EL (cell line): Measurements from ENCODE around the gene DNAH14.
"Not testable (repeated sequence)": the region's sequence is repeated elsewhere in the genome, so short reads cannot be mapped to it uniquely, and the experiment has no call there.

Experiments used
- DNase-seq: peaks from one replicate; pipeline ENCODE4 v3.0.0-alpha.2; 2016

Gene DNAH14

GRCh38 chr1:225004396-225004795, 74.9 kb downstream of the DNAH14 start:
- no peak for DNase-seq

DNA sequence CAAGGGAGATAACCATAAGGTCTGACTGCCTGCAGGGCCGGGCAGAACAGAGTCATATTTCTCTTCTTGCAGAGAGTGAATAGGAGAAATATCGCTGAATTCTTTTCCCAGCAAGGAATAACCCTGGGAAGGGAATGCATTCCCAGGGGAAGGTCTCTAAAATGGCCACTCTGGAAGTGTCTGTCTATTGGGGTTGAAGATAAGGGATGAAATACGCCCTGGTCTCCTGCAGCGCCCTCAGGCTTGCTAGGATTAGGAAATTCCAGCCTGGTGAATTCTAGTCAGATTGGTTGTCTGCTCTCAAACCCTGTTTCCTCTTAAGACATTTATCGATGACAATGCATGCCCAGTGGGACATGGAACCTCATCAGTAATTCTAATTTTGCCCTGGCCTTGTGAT, 76.9 kb downstream of the DNAH14 start:
- DNase-seq: not testable (repeated sequence)

DNA sequence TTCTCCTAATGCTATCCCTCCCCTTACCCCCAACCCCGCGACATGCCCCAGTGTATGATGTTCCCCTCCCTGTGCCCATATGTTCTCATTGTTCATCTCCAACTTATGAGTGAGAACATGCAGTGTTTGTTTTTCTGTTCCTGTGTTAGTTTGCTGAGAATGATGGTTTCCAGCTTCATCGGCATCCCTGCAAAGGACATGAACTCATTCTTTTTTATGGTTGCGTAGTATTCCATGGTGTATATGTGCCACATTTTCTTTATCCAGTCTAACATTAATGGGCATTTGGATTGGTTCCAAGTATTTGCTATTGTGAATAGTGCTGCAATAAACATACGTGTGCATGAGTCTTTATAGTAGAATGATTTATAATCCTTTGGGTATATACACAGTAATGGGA, 78.6 kb downstream of the DNAH14 start:
- DNase-seq: not testable (repeated sequence)

GRCh38 chr1:225021037-225021436, 91.6 kb downstream of the DNAH14 start:
- no peak for DNase-seq

GRCh38 chr1:225026701-225027100, 97.2 kb downstream of the DNAH14 start:
- no peak for DNase-seq

GRCh38 chr1:225036441-225036840, 107.0 kb downstream of the DNAH14 start:
- not testable (repeated sequence) for DNase-seq

DNA sequence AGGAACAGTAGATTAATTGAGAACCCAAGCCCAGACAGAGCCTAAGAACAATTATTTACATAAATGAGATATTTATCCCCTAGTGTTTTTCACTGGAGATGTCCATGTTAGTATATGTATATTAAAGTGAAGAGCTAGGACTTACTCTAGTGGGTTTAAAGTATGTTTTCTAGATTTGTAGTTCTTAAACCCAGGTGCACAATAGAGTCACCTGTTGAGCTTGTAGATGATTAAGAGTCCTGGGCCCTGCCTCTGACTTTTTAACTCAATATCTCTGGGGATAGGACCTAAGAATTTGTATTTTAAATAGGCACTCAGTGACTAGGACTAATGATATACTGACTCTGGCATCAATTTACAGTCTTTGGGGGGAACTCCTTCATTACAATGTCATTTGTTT, 112.8 kb downstream of the DNAH14 start:
- no peak for DNase-seq

- no peak for DNase-seq
Measured at GRCh38 chr1:225044258-225044657, 114.8 kb downstream of the DNAH14 start.

GRCh38 chr1:225049594-225049993, 120.1 kb downstream of the DNAH14 start:
- DNase-seq: no peak

DNA sequence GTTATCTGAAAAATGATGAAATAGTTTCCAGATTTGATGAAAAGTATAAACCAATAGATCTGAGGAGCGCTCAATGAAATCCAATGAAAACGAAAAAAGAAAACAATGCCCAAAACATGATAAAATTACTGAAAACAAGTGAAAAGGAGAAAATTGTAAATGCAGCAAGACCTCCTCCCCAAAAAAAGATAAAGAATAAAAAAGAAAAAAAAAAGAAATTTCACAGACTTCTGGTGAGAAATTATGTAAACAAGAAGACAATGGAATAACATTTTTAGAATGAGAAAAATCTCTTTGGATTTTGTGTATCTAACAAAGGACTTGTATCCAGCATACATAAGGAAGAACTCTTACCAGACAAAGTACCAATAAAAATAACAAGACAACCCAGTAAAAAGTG, 134.2 kb downstream of the DNAH14 start:
- no peak for DNase-seq

- DNase-seq: no peak
Measured at GRCh38 chr1:225070972-225071371, 141.5 kb downstream of the DNAH14 start.

GRCh38 chr1:225097175-225097574, 167.7 kb downstream of the DNAH14 start:
- DNase-seq: no peak

GRCh38 chr1:225111000-225111399, 181.5 kb downstream of the DNAH14 start:
- DNase-seq: no peak

DNA sequence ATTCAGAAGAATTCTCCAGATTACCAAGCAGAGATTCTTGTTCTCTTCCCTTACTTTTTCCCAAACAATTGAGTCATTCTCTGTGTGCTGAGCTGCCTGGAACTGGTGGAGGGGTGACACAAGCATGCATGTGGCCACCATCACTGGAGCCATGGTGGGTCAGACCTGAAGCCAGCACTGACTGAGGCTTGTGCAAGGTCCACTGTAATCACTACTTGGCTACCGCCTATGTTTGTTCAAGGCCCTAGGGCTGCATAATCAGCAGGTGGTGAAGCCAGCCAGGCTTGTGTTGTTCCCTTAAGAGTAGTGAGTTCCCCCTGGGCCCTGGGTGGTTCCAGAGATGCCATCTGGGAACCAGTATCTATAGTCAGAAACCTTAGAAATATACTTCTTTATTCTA, 183.8 kb downstream of the DNAH14 start:
- no peak for DNase-seq

DNA sequence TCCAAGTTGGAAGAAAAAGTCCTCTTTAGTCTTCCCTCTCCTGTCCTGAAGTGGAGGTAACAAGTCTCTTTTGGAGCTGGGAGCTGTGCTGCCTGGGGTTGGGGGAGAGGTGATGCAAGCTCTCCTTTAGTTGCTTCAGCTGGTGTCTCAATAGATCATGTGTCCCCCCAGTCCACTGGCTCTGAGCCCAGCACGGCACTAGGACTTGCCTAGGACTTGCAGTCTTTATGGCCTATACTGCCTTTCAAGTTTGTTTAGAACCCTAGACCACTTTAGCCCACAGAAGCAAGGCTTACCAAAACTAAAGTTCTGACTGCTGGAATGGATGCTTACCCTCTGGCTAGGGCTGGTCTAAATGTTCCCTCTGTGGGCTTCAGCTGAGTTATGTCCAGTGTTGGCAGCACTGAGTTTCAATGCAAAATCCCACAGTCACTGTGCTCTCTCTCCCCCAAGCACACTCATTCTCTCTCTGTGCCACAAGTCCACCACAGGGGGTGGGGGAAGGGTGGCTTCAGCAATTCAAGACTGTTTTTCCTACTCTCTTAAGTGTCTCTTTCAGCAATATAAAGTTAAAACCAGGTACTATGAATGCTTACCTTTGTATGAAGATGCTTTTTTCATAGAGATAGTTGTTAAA, 185.0 kb downstream of the DNAH14 start:
- no peak for DNase-seq

DNA sequence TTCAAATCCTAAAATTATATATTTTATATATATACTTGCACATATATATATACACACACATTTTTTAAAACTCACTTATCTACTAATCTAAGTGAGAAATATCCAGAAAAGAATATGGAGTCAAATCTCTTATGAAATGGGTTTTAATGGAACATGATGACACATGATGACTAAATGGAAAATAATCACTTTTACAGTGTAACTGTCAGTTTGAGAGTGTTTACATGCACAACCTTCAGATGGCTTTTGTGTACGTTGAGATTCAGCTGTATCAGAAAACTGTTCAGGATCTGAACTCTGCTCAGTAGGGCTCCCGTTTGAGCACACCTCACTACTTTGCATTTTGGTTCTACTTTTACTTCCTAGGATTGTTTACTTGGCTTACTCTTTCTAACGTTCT, 189.8 kb downstream of the DNAH14 start:
- DNase-seq: peak; percentile 1

- DNase-seq: no peak
Measured at GRCh38 chr1:225121095-225121494, 191.6 kb downstream of the DNAH14 start.

DNA sequence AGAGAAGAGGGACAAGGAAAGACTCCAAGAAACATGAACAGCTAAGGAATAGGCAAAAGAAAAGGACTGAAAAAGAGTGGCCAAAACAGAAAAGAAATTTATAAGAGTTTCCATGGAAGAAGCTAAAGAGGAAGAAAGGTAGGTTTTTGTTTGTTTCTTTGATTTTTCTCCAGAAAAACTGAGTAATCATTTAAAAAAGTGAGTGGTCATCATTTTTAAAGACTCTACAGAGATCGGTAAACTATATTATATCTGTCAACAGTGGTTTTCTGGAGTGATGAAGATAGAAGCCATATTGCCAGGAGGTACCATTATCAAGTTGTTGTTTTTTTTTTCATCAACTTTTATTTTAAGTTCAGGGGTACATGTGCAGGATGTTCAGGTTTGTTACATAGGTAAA, 202.4 kb downstream of the DNAH14 start:
- no peak for DNase-seq

- no peak for DNase-seq
Measured at GRCh38 chr1:225137976-225138375, 208.5 kb downstream of the DNAH14 start.

- DNase-seq: no peak
Measured at GRCh38 chr1:225143001-225143400, 213.5 kb downstream of the DNAH14 start.

DNA sequence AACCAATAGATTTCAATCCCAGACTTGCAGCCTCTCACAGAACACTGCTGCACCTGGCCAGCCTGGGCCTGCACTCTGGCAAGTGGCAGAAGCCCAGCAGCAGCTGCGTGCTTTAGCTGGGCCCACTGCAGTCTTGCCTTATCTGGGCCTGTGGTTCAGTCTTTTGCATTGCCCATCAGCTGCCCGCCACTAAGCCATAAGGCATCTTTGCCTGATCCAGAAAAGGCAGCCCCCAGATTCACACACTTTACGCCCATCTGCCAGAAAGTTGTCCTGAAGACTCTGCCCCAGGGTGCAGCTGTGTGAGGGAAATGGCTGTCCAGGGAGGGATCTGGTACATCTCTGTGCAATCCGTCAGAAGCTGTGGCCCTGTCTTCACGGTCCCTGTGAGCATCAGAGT, 217.0 kb downstream of the DNAH14 start:
- DNase-seq: no peak

- DNase-seq: not testable (repeated sequence)
Measured at GRCh38 chr1:225147791-225148190, 218.3 kb downstream of the DNAH14 start.

DNA sequence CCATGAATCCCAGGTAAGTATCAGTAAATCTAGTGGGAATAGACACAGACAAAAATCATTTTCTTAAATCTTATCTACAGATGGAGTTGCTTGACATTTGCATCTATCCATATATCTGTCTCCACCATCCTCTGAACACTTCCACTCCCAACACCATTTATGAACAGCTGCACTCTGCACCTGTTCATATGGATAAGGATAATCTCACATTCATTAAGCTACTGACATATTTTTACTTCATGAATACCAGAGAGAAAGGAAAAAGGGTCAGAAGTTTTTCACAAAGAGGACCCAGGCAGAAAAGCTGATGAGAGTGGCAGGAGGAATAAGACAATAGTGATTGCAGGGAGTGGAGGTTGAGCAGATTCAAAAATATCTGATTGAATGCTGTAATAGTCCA, 222.6 kb downstream of the DNAH14 start:
- DNase-seq: no peak

DNA sequence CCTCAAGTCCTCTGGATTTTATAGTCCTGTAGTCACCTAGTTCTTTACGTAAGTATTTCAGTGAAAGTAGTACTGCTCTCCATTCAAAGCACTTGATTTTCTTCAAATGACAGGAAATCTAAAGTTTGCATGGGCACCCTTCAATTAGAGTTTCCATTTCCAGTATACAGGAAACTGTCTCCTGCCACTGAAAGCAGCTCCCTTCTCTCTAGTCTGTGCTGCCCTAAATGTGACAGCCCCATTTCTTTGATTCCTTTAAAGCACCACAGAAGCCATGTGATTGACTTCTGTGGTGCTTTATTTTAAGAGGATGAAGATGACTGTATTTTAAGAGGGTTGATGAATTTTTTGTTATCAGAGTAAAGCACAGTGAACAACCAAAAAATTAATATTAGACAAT, 226.1 kb downstream of the DNAH14 start:
- no peak for DNase-seq

GRCh38 chr1:225156254-225156653, 226.8 kb downstream of the DNAH14 start:
- peak; percentile 11 for DNase-seq

- DNase-seq: no peak
Measured at GRCh38 chr1:225158291-225158690, 228.8 kb downstream of the DNAH14 start.
